Prostate gland (tissue), 2 donors: ENCODE measurements around the gene IGF2BP2. TPM values are rescaled to one million over a fixed set of nuclear protein-coding genes. Genes with fewer than 3 reads are reported as not detected.

Experiments
- DNase-seq: peaks from one replicate; pipeline ENCODE4 v3.0.0-alpha.2; 2019; ENCODE audit warnings: low spot score
- H3K27ac ChIP-seq, 2 donors: fragments of 200-600 bp; sonication (generic); 2 replicates each; pipeline ENCODE4 v1.5.1; 2017 to 2019
- H3K27me3 ChIP-seq: fragments of 200-600 bp; sonication (generic); replicated peaks from 2 replicates; pipeline ENCODE4 v1.5.1; 2019; ENCODE audit not compliant: insufficient read depth
- H3K36me3 ChIP-seq, 2 donors: fragments of 200-600 bp; sonication (generic); 1 replicate in 1 of 2; 2 replicates in 1 of 2; pipeline versions ENCODE4 v1.5.1 to v1.8.1; 2017 to 2019
- H3K4me1 ChIP-seq: fragments of 200-600 bp; sonication (generic); replicated peaks from 2 replicates; pipeline ENCODE4 v1.5.1; 2019
- H3K4me3 ChIP-seq, 2 donors: fragments of 200-600 bp; sonication (generic); 2 replicates each; pipeline ENCODE4 v1.5.1; 2017 to 2019
- H3K9me3 ChIP-seq: fragments of 200-600 bp; sonication (generic); 2 replicates; pipeline ENCODE4 v1.5.1; 2017
- CTCF ChIP-seq, 4 experiments: fragments of 200-600 bp in 2 of 4; fragments of 450-650 bp in 2 of 4; sonication (generic) in 2 of 4; IDR thresholded peaks; 1 replicate in 3 of 4; 2 replicates in 1 of 4; pipeline ENCODE4 v1.5.1; 2016 to 2019; ENCODE audit warnings: antibody characterized with exemption in 4 of 4, mild to moderate bottlenecking in 2 of 4, moderate library complexity in 2 of 4
- POLR2A ChIP-seq: fragments of 450-650 bp; IDR thresholded peaks from one replicate; pipeline ENCODE4 v1.6.1; 2016; ENCODE audit warnings: antibody characterized with exemption, mild to moderate bottlenecking
- POLR2AphosphoS5 ChIP-seq: sonication (generic); formaldehyde crosslinking; IDR thresholded peaks from one replicate; pipeline ENCODE4 v1.6.1; 2017; ENCODE audit warnings: antibody characterized with exemption
- WGBS: methylation state at CpG from one replicate; pipeline ENCODE4 v1.1.5; 2018; 5-methylcytosine and 5-hydroxymethylcytosine counted together
- intact Hi-C: fragments of 100-400 bp; cut with DNase I; formaldehyde crosslinking; loops from one replicate; pipeline ENCODE4 v1.14.2; 2022
- total RNA-seq, 2 donors: library from RNA; depleted of rRNA; stranded (reverse); fragments of >200 nt; gene quantifications; one replicate each; pipeline ENCODE4 v1.1.0, GENCODE V29; 2016

Gene IGF2BP2
- total RNA-seq, 2 donors from 2014 or later: 1.2 to 8.8 TPM

GRCh38 chr3:185637388-185637787 lies 187.5 kb downstream of the IGF2BP2 start:
- no peaks in the 10 kb centered on the region for H3K27me3 ChIP-seq
- H3K9me3 ChIP-seq: no peaks in the 10 kb centered on the region
- DNase-seq: no peak
- H3K36me3 ChIP-seq: no peaks in the 10 kb centered on the region
- WGBS: 83% methylated on average over 3 of the region's 3 CpGs
- H3K4me3 ChIP-seq: no peak overlapping the region
- intact Hi-C loops: no loop called here
- no peak overlapping the region for H3K27ac ChIP-seq
- TF ChIP-seq CTCF (IDR thresholded peaks at IDR 0.05): no peak
- no peak for TF ChIP-seq POLR2AphosphoS5
- TF ChIP-seq POLR2A: no peak
- H3K4me1 ChIP-seq: no peaks in the 10 kb centered on the region

GRCh38 chr3:185632996-185633395 lies 191.8 kb downstream of the IGF2BP2 start:
- TF ChIP-seq CTCF (IDR thresholded peaks at IDR 0.05) (no peak), POLR2A (no peak), POLR2AphosphoS5 (no peak)
- intact Hi-C loops: no loop called here
- Histone ChIP-seq H3K4me1 (no peaks in the 10 kb centered on the region), H3K27me3 (no peaks in the 10 kb centered on the region), H3K4me3 (no peak overlapping the region), H3K36me3 (no peaks in the 10 kb centered on the region), H3K27ac (no peak overlapping the region), H3K9me3 (no peaks in the 10 kb centered on the region)
- 94% methylated on average over 4 of the region's 4 CpGs for WGBS
- no peak for DNase-seq

GRCh38 chr3:185631508-185632206 lies 193.2 kb downstream of the IGF2BP2 start:
- TF ChIP-seq POLR2A (no peak), CTCF (IDR thresholded peaks at IDR 0.05) (no peak), POLR2AphosphoS5 (no peak)
- Histone ChIP-seq H3K4me1 (no peaks in the 10 kb centered on the region), H3K27ac (no peak overlapping the region), H3K9me3 (no peaks in the 10 kb centered on the region), H3K27me3 (no peaks in the 10 kb centered on the region), H3K36me3 (no peaks in the 10 kb centered on the region), H3K4me3 (no peak overlapping the region)
- 94% methylated on average over 6 of the region's 7 CpGs for WGBS
- DNase-seq: no peak
- intact Hi-C loops: no loop called here

- Histone ChIP-seq H3K4me1 (no peaks in the 10 kb centered on the region), H3K9me3 (no peaks in the 10 kb centered on the region), H3K4me3 (no peak overlapping the region), H3K27me3 (no peaks in the 10 kb centered on the region), H3K36me3 (no peaks in the 10 kb centered on the region), H3K27ac (no peak overlapping the region)
- TF ChIP-seq POLR2AphosphoS5 (no peak), CTCF (IDR thresholded peaks at IDR 0.05) (no peak), POLR2A (no peak)
- WGBS: 84% methylated on average over 4 of the region's 4 CpGs
- DNase-seq: no peak
- intact Hi-C loops: no loop called here
Observed at GRCh38 chr3:185631108-185631507, 193.7 kb downstream of the IGF2BP2 start.

GRCh38 chr3:185630182-185630622 lies 194.6 kb downstream of the IGF2BP2 start:
- Histone ChIP-seq H3K4me3 (no peak overlapping the region), H3K27me3 (no peaks in the 10 kb centered on the region), H3K36me3 (no peaks in the 10 kb centered on the region), H3K9me3 (no peaks in the 10 kb centered on the region), H3K4me1 (no peaks in the 10 kb centered on the region), H3K27ac (peak overlapping the region in 1 of 2 donors; percentile 16)
- WGBS: 24% methylated on average over 6 of the region's 6 CpGs
- TF ChIP-seq POLR2A (no peak), POLR2AphosphoS5 (no peak), CTCF (IDR thresholded peaks at IDR 0.05) (no peak)
- intact Hi-C loops: no loop called here
- DNase-seq: no peak
